Subcutaneous adipose tissue (tissue), 4 donors: Measurements from ENCODE around the gene MTF1. TPM values are rescaled to one million over a fixed set of nuclear protein-coding genes. Genes with fewer than 3 reads are reported as not detected.

Source experiments
- total RNA-seq, 4 donors: library from RNA; depleted of rRNA; stranded (reverse); fragments of >200 nt; gene quantifications; one replicate each; pipeline ENCODE4 v1.1.0, GENCODE V29; 2016
- TF ChIP-seq, protein P1 (sequence below): fragments of 450-650 bp; IDR thresholded peaks from one replicate; pipeline ENCODE4 v1.5.1; 2016; ENCODE audit warnings: low read depth, mild to moderate bottlenecking, control low read depth, antibody characterized with exemption, moderate library complexity

Gene MTF1
- total RNA-seq, 4 donors from 2014 or later: 5.7 to 6.8 (median 6.5) TPM

DNA sequence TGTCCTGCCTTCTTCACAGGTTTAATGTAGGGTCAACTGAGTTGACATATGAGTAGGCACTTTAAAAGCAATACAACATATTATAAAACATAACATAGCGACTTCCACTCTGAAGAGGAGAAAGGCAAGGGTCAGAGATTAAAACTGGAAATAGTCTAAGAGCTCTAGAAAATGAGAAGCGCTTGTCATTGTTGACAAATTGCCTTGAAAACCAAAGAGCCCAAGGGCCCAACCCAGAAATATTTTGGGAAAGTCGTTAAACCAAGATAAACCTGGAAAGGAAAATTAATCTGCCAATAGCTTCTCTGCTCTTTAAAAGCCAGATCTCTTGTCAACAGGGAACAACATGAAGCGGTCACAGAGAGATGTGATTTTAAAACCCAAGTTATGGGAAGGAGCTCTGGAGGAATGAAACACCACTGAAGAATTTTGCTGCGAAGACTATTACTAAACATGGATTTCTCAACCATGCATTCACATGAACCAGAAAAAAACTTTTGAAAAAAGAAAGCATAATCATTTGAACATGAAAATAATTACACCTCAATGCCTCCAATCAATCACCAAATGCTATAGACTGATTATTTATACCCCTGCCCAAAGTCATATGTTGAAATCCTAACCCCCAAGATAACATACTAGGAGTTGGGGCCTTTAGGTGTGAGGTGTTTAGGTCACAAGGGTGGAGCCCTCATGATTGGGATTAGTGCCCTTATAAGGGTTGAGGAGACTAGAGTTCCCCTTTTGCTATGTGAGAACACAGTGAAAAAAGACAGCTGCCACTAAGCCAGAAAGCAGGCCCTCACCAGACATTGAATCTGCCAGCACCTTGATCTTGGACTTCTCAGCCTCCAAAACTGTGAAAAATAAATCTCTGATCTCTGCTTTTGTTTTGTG is 33.0 kb upstream of the MTF1 start:
- TF ChIP-seq, protein P1, sequence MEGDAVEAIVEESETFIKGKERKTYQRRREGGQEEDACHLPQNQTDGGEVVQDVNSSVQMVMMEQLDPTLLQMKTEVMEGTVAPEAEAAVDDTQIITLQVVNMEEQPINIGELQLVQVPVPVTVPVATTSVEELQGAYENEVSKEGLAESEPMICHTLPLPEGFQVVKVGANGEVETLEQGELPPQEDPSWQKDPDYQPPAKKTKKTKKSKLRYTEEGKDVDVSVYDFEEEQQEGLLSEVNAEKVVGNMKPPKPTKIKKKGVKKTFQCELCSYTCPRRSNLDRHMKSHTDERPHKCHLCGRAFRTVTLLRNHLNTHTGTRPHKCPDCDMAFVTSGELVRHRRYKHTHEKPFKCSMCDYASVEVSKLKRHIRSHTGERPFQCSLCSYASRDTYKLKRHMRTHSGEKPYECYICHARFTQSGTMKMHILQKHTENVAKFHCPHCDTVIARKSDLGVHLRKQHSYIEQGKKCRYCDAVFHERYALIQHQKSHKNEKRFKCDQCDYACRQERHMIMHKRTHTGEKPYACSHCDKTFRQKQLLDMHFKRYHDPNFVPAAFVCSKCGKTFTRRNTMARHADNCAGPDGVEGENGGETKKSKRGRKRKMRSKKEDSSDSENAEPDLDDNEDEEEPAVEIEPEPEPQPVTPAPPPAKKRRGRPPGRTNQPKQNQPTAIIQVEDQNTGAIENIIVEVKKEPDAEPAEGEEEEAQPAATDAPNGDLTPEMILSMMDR: no peak

GRCh38 chr1:37890378-37891014 is 31.1 kb upstream of the MTF1 start:
- TF ChIP-seq, protein P1: no peak

GRCh38 chr1:37888022-37888700 is 28.8 kb upstream of the MTF1 start:
- TF ChIP-seq, protein P1: no peak

DNA sequence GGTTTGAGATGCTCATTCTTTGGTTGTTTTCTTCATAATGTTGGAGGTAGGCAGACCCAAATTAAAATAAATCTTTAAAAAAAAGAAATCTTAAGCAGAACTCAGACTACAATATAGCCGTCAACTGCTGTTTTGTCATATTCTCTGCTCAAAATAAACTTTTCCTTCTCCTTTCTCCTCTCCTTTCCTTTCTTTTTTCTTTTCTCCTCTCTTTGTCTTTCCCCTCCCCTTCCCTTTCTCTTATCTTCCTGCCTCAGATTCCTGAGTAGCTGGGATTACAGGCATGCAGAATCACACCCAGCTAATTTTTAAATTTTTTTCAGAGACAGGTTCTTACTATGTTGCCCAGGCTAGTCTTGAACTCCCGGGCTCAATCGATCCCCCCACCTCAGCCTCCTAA is 24.8 kb upstream of the MTF1 start:
- TF ChIP-seq, protein P1: no peak

- TF ChIP-seq, protein P1: no peak
Observed at GRCh38 chr1:37883671-37884070, 24.3 kb upstream of the MTF1 start.

- TF ChIP-seq, protein P1: no peak
Observed at GRCh38 chr1:37879865-37880264, 20.5 kb upstream of the MTF1 start.

- TF ChIP-seq, protein P1: no peak
Observed at GRCh38 chr1:37878071-37878470, 18.7 kb upstream of the MTF1 start.
